Chondrocyte (in vitro differentiated cells): ENCODE results near the gene ZNF385C. TPM values are rescaled to one million over a fixed set of nuclear protein-coding genes. Genes with fewer than 3 reads are reported as not detected.

Source experiments
- DNase-seq: peaks from one replicate; pipeline ENCODE4 v3.0.0; 2021; ENCODE audit warnings: mixed read lengths, low spot score
- H3K27ac Mint-ChIP-seq: one replicate; pipeline ENCODE4 v1.8.0; 2021; ENCODE audit warnings: mild to moderate bottlenecking, moderate library complexity, mixed read lengths; ENCODE audit not compliant: unreplicated experiment
- H3K27me3 Mint-ChIP-seq: 2 replicates; pipeline ENCODE4 v1.8.0; 2021; ENCODE audit warnings: low read depth, mixed read lengths
- H3K36me3 Mint-ChIP-seq: 2 replicates; pipeline ENCODE4 v1.8.0; 2021; ENCODE audit warnings: low read depth, mixed read lengths
- H3K4me1 Mint-ChIP-seq: 2 replicates; pipeline ENCODE4 v1.8.0; 2021; ENCODE audit warnings: low read depth, mild to moderate bottlenecking, mixed read lengths
- H3K4me3 Mint-ChIP-seq: one replicate; pipeline ENCODE4 v1.8.0; 2021; ENCODE audit warnings: mild to moderate bottlenecking, moderate library complexity, mixed read lengths; ENCODE audit not compliant: unreplicated experiment
- H3K9me3 Mint-ChIP-seq: 2 replicates; pipeline ENCODE4 v1.8.0; 2021; ENCODE audit warnings: low read depth, mixed read lengths
- CTCF ChIP-seq: fragments of 200-600 bp; sonication (generic); IDR thresholded peaks from 2 replicates; pipeline ENCODE4 v1.5.0; 2021; ENCODE audit warnings: antibody characterized with exemption, mild to moderate bottlenecking, moderate library complexity
- total RNA-seq: library from RNA; stranded (reverse); gene quantifications from 3 replicates; pipeline ENCODE4 v1.2.1, GENCODE V29; 2021

The ZNF385C gene
- total RNA-seq, 1 donor from 2014 or later = 0.07 TPM

- Mint-ChIP-seq H3K27me3 (no peaks in the 10 kb centered on the region), H3K27ac (no peak overlapping the region), H3K4me3 (no peak overlapping the region), H3K4me1 (peaks cover 21% of the 10 kb centered on the region), H3K36me3 (peaks cover 14% of the 10 kb centered on the region), H3K9me3 (no peaks in the 10 kb centered on the region)
- no peak for DNase-seq
- TF ChIP-seq CTCF = no peak
Observed at GRCh38 chr17:42117397-42118125, 19.3 kb upstream of the ZNF385C start.

DNA sequence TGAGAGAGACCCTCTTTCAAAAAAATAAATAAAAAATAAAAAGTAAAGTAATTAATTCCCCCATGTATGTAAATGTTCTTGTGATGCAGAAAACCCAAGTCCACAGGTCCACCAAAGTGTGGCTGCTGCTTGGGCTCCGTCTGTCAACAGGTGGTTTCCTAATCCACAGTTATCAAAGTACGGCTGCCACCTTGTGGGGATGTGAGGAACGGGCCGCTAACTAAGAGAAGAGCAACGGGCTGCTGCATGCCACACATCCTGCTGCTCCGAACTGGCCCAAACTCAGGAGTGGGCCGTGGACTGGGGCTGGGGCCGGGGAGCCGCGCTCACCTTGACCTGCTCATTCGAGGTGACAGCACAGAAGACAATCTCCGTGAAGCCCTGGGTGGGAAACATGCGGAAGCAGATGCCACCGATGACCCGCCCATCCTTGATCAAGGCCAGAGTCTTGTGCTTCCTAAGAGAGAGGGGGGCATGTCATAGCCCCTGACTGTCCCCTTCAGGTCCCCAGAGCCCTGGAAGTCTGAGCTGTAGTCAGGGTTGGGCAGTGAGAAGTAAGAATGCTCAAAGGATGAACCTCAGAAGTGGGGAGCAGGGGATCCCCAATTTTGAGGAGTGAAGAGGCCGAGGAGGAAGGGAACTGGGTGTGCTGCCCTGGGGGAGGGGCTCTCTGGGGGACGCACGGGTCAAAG lies 18.6 kb upstream of the ZNF385C start:
- Mint-ChIP-seq H3K4me3 (no peak overlapping the region), H3K27me3 (no peaks in the 10 kb centered on the region), H3K9me3 (no peaks in the 10 kb centered on the region), H3K4me1 (peaks cover 25% of the 10 kb centered on the region), H3K27ac (no peak overlapping the region), H3K36me3 (peaks cover 14% of the 10 kb centered on the region)
- no peak for DNase-seq
- TF ChIP-seq CTCF = peak; percentile 90

- H3K27ac Mint-ChIP-seq = no peak overlapping the region
- no peak for DNase-seq
- peaks cover 14% of the 10 kb centered on the region for H3K36me3 Mint-ChIP-seq
- H3K4me3 Mint-ChIP-seq = no peak overlapping the region
- no peaks in the 10 kb centered on the region for H3K27me3 Mint-ChIP-seq
- H3K4me1 Mint-ChIP-seq = peaks cover 14% of the 10 kb centered on the region
- no peak for TF ChIP-seq CTCF
- no peaks in the 10 kb centered on the region for H3K9me3 Mint-ChIP-seq
Observed at GRCh38 chr17:42114118-42114517, 15.8 kb upstream of the ZNF385C start.

GRCh38 chr17:42113293-42114069 lies 15.2 kb upstream of the ZNF385C start:
- Mint-ChIP-seq H3K4me3 (no peak overlapping the region), H3K36me3 (peaks cover 14% of the 10 kb centered on the region), H3K27ac (no peak overlapping the region), H3K27me3 (no peaks in the 10 kb centered on the region), H3K9me3 (no peaks in the 10 kb centered on the region), H3K4me1 (peaks cover 10% of the 10 kb centered on the region)
- DNase-seq = no peak
- TF ChIP-seq CTCF = no peak

DNA sequence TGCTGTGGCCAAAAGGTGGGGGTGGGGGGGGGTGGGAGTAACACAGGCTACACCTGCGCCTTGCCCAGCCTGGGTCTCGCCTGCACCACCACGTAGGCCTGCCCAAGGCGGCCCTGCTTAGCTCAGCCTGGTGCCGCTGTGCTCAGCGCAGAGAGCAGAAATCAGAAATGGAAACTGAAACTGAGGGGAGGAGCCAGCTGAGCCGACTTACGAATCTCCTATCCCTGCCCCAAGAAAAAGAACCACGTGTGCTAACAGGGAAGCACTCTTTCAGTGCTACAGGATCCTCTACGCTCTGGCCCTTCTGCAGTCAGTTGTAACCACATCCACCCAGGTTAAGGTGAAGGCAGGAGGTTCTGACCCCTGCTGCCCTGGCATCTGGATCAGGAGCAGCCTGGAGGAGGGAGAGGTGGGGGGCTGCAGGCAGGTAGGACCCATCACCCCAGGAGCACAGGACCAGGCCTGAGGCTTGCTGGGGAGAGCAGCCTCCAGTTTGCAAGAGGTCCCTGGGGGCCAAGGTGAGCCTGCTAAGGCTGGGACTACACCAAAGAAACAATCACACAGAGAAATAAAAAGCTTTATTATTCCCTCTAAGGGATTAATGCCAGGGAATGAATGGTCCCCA lies 14.4 kb upstream of the ZNF385C start, which contains the start of gene DHX58:
TSS of gene DHX58 (minus strand) at position 163 of the 625 bp plus-strand sequence. CDS start 822 bp downstream, outside the sequence.
- TF ChIP-seq CTCF = no peak
- Mint-ChIP-seq H3K36me3 (peaks cover 14% of the 10 kb centered on the region), H3K9me3 (no peaks in the 10 kb centered on the region), H3K27ac (peak within 1 kb of the TSS; percentile 22), H3K4me3 (no peak within 1 kb of the TSS), H3K4me1 (peaks cover 13% of the 10 kb centered on the region), H3K27me3 (no peaks in the 10 kb centered on the region)
- DNase-seq = no peak
